Esophagus muscularis mucosa (tissue), 3 donors: Measurements from ENCODE around the gene ZNF543.

Experiments
- POLR2A ChIP-seq: fragments of 450-650 bp; IDR thresholded peaks from one replicate; pipeline ENCODE4 v1.6.1; 2017; ENCODE audit warnings: antibody characterized with exemption, moderate library complexity, mild to moderate bottlenecking, low read depth
- TF ChIP-seq, protein P1 (sequence below), 3 experiments: fragments of 200-600 bp in 2 of 3; fragments of 450-650 bp in 1 of 3; sonication (generic) in 2 of 3; IDR thresholded peaks; one replicate each; pipeline ENCODE4 v1.5.1; 2017 to 2019; ENCODE audit warnings: antibody characterized with exemption in 3 of 3, mild to moderate bottlenecking in 2 of 3, moderate library complexity in 1 of 3

DNA sequence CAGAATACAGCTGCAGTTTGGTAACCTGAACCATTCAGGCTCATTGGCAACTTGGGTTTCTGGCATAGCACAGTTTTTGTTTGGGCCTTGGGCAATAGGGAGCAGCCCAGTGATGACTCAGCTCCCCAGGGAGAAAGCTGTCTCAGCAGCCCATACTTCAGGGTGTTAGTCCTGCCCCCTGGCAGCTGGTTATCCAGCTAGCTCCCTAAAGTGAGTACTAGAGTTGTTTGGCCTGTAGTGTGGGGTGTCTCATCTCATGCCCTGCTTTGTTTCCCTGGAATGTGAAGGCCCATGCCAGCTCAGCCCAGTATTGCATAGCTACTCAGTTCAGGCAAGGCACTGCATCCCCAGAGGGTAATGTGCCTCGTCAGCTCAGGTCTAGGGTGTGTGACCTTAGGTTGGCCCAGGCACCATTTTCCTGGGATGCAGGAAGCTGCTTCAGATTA, 18.2 kb upstream of the ZNF543 start:
- TF ChIP-seq, protein P1, sequence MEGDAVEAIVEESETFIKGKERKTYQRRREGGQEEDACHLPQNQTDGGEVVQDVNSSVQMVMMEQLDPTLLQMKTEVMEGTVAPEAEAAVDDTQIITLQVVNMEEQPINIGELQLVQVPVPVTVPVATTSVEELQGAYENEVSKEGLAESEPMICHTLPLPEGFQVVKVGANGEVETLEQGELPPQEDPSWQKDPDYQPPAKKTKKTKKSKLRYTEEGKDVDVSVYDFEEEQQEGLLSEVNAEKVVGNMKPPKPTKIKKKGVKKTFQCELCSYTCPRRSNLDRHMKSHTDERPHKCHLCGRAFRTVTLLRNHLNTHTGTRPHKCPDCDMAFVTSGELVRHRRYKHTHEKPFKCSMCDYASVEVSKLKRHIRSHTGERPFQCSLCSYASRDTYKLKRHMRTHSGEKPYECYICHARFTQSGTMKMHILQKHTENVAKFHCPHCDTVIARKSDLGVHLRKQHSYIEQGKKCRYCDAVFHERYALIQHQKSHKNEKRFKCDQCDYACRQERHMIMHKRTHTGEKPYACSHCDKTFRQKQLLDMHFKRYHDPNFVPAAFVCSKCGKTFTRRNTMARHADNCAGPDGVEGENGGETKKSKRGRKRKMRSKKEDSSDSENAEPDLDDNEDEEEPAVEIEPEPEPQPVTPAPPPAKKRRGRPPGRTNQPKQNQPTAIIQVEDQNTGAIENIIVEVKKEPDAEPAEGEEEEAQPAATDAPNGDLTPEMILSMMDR (IDR thresholded peaks at IDR 0.05) = no peak
- no peak for TF ChIP-seq POLR2A
